Keratinocyte (primary cell): ENCODE data around the gene CARMIL3.

ENCODE experiments used
- EZH2 ChIP-seq: IDR thresholded peaks from one replicate; pipeline ENCODE4 v1.6.1; 2012; ENCODE audit warnings: inconsistent platforms, mild to moderate bottlenecking, low read length, moderate library complexity
- TF ChIP-seq, protein P1 (sequence below), 3 experiments: IDR thresholded peaks in 1 of 3; conservative IDR thresholded peaks in 1 of 3; optimal IDR thresholded peaks in 1 of 3; 2 replicates in 2 of 3; 3 replicates in 1 of 3; pipeline versions ENCODE3 to v1.5.1; 2011; ENCODE audit warnings: low read length in 3 of 3, mild to moderate bottlenecking in 3 of 3, moderate library complexity in 2 of 3, control low read depth in 1 of 3, inconsistent platforms in 1 of 3; ENCODE audit not compliant: insufficient read depth in 2 of 3; ENCODE audit errors: extremely low read depth in 1 of 3

DNA sequence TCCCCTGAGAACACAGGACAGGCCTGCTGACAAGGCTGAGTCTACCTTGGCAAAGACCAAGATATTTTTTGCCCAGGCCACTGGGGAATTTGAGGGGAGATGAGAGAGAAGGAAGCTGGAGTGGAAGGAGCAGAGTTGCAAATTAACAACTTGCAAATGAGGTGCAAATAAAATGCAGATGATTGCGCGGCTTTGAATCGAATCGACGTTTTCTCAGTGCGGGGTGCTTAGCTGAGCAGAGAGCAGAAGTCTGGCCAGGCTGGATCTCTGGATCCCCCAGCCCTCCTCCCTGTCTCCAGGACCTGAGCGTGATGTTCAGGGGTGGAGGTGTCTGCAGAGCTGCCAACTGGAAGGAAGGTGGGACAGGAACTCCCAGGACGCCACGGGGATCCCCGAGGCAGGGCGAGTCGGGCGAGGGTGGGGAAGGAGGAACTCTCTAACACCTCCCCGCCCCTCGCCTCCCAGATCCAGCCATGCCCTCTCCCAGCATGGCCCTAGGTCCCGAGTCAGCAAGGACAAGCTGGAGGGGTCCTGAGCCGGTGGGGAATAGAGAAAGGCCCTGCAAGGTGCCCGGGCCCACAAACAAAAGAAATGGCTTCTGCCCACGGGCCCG lies 527 bp upstream of the CARMIL3 start:
- TF ChIP-seq, protein P1, sequence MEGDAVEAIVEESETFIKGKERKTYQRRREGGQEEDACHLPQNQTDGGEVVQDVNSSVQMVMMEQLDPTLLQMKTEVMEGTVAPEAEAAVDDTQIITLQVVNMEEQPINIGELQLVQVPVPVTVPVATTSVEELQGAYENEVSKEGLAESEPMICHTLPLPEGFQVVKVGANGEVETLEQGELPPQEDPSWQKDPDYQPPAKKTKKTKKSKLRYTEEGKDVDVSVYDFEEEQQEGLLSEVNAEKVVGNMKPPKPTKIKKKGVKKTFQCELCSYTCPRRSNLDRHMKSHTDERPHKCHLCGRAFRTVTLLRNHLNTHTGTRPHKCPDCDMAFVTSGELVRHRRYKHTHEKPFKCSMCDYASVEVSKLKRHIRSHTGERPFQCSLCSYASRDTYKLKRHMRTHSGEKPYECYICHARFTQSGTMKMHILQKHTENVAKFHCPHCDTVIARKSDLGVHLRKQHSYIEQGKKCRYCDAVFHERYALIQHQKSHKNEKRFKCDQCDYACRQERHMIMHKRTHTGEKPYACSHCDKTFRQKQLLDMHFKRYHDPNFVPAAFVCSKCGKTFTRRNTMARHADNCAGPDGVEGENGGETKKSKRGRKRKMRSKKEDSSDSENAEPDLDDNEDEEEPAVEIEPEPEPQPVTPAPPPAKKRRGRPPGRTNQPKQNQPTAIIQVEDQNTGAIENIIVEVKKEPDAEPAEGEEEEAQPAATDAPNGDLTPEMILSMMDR (optimal IDR thresholded peaks at IDR 0.05 in 1 of 3, IDR thresholded peaks at IDR 0.05 in 1 of 3, conservative IDR thresholded peaks at IDR 0.05 in 1 of 3; ENCODE audit: extremely low read depth in 1 of 3, insufficient read depth in 2 of 3, low read length in 3 of 3): no peak
- no peak for TF ChIP-seq EZH2
